ENCODE data around the gene DHX34.
"Not testable (repeated sequence)": the region's sequence is repeated elsewhere in the genome, so short reads cannot be mapped to it uniquely, and the experiment has no call there.

DHX34 gene, protein sequence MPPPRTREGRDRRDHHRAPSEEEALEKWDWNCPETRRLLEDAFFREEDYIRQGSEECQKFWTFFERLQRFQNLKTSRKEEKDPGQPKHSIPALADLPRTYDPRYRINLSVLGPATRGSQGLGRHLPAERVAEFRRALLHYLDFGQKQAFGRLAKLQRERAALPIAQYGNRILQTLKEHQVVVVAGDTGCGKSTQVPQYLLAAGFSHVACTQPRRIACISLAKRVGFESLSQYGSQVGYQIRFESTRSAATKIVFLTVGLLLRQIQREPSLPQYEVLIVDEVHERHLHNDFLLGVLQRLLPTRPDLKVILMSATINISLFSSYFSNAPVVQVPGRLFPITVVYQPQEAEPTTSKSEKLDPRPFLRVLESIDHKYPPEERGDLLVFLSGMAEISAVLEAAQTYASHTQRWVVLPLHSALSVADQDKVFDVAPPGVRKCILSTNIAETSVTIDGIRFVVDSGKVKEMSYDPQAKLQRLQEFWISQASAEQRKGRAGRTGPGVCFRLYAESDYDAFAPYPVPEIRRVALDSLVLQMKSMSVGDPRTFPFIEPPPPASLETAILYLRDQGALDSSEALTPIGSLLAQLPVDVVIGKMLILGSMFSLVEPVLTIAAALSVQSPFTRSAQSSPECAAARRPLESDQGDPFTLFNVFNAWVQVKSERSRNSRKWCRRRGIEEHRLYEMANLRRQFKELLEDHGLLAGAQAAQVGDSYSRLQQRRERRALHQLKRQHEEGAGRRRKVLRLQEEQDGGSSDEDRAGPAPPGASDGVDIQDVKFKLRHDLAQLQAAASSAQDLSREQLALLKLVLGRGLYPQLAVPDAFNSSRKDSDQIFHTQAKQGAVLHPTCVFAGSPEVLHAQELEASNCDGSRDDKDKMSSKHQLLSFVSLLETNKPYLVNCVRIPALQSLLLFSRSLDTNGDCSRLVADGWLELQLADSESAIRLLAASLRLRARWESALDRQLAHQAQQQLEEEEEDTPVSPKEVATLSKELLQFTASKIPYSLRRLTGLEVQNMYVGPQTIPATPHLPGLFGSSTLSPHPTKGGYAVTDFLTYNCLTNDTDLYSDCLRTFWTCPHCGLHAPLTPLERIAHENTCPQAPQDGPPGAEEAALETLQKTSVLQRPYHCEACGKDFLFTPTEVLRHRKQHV

DNA sequence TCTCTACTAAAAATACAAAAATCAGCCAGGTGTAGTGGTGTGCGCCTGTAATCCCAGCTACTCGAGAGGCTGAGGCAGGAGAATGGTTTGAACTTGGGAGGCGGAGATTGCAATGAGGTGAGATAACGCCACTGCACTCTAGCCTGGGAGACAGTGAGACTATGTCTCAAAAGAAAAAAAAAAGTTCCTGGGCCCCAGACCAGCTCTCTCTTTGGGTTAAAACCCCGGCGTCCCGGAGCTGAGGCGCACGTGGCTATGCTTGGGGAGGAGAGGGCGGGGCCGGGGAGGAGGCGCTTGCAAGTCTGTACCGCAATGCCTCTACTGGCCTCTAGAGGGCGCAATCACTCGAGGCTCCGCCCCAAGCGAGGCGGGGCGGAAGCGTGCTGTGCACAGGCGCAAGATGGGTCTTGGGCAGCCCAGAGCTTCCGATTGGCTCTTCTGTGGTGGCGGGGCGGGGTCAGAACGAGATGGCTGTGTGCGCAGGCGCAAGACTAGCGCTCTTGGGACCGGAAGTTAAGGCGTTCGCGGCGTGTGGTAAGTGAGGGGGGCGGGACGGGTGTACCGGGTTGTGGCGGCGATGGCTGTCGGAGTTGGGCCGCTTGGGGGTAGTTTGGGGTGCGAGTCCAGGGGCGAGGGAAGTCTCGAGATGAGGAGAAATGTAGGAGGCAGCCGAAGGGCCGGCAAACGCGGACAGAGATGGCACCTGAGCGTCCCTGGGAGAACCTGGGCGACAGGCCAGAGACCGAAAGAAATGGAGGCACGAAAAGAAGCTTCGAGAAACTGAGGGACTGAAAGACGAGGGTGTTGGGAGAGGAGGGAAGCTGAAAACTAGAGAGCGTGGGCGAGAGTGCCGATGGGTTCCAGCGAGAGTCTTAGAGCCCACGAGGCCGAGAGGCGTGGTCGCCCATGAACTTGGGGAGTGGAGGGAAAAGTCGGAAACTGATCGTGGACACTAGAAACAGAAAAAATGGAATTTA, at the start of gene DHX34:
TSS of gene DHX34 (plus strand) at position 497 of the 977 bp plus-strand sequence. CDS start 3,716 bp downstream, outside the sequence.
- peak; percentile 98 for DNase-seq (ENCODE audit: low read depth in 2 of 2)

DNA sequence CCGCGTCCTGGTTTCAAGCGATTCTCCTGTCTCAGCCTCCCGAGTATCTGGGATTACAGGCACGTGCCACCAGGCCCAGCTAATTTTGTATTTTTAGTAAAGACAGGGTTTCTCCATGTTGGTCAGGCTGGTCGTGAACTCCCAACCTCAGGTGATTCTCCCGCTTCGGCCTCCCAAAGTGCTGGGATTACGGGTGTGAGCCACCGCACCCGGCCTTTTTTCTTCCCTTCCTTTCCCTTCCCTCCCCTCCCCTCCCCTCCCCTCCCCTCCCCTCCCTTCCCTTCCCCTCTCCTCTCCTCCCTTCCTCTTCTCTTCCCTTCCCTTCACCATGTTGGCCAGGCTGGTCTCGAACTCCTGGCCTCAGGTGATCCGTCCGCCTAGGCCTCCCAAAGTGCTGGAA, 48.2 kb upstream of the DHX34 start:
- DNase-seq (ENCODE audit: low read depth in 2 of 2), result not testable (repeated sequence)

DNA sequence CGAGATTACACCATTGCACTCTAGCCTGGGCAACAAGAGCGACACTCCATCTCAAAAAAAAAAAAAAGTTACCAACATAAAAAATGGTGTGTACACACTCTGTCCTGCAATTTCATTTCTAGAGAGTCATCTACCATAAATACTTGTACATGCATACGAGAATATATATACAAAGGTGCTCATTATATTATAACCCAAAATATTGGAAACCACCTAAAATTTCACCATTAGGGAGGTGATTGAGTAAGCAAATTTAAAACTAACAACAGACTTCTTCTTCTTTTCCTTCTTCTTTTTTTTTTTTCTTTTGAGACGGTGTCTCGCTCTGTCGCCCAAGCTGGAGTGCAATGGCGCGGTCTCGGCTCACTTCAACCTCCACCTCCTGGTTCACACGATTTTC, 46.9 kb upstream of the DHX34 start:
- no peak for DNase-seq (ENCODE audit: low read depth in 2 of 2)

DNA sequence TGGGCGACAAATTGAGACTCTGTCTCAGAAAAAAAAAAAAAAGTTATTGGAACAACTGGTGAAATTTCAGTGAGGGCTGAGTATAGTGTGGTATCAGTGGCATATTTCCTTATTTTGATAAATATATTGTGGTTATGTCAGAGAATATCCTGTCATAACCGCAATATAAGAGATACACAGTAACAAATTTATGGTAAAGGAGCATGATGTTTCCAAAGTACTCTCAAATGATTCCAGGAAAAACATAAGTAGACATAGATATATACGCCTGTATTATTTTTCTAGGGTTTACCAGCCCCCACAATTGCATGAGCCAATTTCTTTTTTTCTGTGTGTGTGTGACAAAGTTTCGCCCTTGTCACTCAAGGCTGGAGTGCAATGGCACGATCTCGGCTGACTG, 45.1 kb upstream of the DHX34 start:
- DNase-seq (ENCODE audit: low read depth in 2 of 2), result no peak

- peak; percentile 31 to 35 for DNase-seq (ENCODE audit: low read depth in 2 of 2)
Observed at GRCh38 chr19:47305309-47305751, 43.8 kb upstream of the DHX34 start.

DNA sequence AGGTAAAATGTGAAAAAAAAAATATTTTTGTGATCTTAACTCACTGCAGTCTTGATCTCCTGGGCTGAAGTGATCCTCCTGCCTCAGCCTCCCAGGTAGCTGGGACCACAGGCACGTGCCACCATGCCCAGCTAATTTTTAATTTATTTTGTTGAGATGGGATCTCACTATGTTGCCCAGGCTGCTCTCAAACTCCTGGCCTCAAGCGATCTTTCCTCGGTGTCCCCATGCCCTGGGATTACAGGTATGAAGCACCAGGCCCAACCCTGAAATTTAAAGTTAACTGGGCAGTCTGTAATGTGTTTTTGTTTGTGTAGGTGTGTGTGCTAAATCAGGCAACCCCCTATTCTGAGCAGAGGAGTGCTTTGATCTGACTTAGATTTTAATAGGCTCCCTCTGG, 42.8 kb upstream of the DHX34 start:
- DNase-seq (ENCODE audit: low read depth in 2 of 2), result no peak

- no peak for DNase-seq (ENCODE audit: low read depth in 2 of 2)
Observed at GRCh38 chr19:47309038-47309437, 40.1 kb upstream of the DHX34 start.

DNA sequence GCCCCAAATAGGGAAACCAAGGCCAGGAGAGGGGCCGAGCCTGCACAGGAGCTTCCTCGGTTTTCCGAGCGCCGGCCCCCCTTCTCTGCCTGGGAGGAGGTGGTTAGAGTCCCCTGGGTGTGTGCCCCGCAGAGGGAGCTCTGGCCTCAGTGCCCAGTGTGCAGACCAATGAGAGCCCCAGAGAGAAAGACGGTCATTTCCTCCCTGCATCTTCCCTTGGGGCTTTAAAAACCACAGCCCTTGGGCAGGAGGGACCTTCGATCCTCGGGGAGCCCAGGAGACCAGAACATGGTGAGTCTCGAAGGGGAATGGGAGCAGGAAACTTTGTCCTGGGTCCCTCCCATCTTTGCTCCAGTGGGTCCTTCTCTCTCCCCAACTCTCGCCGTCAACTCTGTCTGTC, 39.5 kb upstream of the DHX34 start, which contains the start of gene C5AR1:
TSS of gene C5AR1 (plus strand) at position 254 of the 400 bp plus-strand sequence. CDS start at position 289, 35 bp downstream.
- DNase-seq (ENCODE audit: low read depth in 2 of 2), result no peak

DNA sequence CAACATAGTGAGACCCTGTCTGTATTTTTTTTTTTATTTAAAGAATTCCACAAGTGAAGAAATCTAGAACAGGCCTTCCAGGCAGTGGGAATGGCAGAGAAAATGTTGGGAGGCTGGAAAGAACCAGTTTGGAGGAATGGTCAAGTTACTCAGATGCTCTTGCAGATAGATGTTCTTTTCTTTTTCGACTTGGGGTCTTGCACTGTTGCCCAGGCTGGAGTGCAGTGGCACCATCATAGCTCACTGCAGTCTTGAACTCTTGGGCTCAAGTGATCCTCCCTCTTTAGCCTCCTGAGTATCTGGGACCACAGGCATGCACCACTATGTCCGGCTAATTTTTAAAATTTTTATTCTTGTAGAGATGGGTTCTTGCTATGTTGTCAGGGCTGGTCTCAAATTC, 38.8 kb upstream of the DHX34 start:
- DNase-seq (ENCODE audit: low read depth in 2 of 2), result no peak

GRCh38 chr19:47310819-47311218, 38.3 kb upstream of the DHX34 start:
- DNase-seq (ENCODE audit: low read depth in 2 of 2), result no peak

DNA sequence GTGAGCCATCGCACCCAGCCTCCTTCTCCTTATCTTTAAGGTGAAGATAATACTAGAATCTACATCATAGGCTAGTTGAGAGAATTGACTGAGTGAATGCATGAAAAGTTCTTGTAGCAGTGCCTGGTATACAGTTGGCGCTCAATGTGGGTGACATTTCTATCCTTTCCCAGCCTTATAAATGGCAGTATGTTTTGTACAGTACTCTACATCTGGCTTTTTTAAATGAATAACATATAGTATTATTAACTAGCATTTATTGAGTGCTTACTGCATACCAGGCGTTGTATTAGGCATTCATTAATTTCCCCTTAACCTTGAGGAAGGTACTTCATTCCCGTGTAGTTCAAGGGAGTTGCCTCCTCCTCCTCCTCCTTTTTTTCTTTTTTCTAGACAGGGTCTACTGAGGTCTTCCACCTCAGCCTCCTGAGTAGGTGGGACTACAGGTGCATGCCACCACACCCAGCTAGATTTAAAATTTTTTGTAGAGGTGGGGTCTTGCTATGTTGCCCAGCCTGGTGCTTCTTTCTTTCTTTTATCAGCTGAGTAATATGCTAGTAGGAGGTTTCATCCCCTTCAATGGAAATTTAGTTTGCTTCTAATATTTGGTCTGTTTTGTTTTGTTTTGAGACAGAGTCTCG, 36.6 kb upstream of the DHX34 start:
- DNase-seq (ENCODE audit: low read depth in 2 of 2), result no peak

GRCh38 chr19:47313754-47314295, 35.3 kb upstream of the DHX34 start:
- DNase-seq (ENCODE audit: low read depth in 2 of 2), result no peak

- no peak for DNase-seq (ENCODE audit: low read depth in 2 of 2)
Observed at GRCh38 chr19:47315125-47315821, 33.8 kb upstream of the DHX34 start.

GRCh38 chr19:47316513-47316912, 32.6 kb upstream of the DHX34 start:
- no peak for DNase-seq (ENCODE audit: low read depth in 2 of 2)

DNA sequence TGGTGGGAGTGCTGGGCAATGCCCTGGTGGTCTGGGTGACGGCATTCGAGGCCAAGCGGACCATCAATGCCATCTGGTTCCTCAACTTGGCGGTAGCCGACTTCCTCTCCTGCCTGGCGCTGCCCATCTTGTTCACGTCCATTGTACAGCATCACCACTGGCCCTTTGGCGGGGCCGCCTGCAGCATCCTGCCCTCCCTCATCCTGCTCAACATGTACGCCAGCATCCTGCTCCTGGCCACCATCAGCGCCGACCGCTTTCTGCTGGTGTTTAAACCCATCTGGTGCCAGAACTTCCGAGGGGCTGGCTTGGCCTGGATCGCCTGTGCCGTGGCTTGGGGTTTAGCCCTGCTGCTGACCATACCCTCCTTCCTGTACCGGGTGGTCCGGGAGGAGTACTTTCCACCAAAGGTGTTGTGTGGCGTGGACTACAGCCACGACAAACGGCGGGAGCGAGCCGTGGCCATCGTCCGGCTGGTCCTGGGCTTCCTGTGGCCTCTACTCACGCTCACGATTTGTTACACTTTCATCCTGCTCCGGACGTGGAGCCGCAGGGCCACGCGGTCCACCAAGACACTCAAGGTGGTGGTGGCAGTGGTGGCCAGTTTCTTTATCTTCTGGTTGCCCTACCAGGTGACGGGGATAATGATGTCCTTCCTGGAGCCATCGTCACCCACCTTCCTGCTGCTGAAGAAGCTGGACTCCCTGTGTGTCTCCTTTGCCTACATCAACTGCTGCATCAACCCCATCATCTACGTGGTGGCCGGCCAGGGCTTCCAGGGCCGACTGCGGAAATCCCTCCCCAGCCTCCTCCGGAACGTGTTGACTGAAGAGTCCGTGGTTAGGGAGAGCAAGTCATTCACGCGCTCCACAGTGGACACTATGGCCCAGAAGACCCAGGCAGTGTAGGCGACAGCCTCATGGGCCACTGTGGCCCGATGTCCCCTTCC, 28.9 kb upstream of the DHX34 start:
- no peak for DNase-seq (ENCODE audit: low read depth in 2 of 2)

DNA sequence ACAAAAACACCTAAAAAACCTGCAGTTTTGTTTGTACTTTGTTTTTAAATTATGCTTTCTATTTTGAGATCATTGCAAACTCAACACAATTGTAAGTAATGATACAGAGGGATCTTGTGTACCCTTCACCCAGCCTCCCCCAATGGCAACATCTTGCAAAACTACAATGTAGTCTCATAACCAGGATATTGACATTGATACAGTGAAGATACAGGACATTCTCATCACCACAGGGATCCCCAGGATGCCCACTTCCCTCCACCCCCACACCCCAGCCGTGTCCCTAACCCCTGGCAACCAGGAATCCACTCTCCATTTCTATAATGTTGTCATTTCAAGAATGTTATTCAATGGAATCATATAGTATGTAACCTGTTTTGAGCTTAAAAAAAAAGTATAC, 27.5 kb upstream of the DHX34 start:
- no peak for DNase-seq (ENCODE audit: low read depth in 2 of 2)

GRCh38 chr19:47322058-47322457, 27.1 kb upstream of the DHX34 start:
- DNase-seq (ENCODE audit: low read depth in 2 of 2), result no peak

DNA sequence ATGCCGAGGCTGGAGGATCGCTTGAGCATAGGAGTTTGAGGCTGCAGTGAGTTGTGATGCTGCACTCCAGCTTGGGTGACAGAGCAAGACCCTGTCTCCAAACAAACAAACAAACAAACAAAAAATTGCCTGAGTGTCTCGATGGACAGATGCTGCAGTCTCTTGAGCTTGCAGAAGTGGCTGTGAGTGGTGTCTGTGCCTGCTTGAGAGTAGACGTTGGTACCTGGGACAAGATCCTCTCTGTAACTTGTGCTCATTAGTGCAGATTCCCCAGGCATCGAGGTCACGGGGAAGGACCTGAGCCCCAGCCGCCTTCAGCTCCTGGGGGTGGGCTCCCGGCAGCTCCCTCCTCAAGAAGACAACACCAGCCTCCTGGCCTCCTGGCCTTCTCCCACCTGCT, 25.7 kb upstream of the DHX34 start:
- no peak for DNase-seq (ENCODE audit: low read depth in 2 of 2)

Data from stimulated activated CD8-positive, alpha-beta memory T cell treated with anti-CD3 and anti-CD28 coated beads, Interleukin-7, amount 100 ng/mL, for 4 hours (primary cell).